ENCODE results near the gene DSG2. TPM values are rescaled to one million over a fixed set of nuclear protein-coding genes. Genes with fewer than 3 reads are reported as not detected.
"Not testable (repeated sequence)": the region's sequence is repeated elsewhere in the genome, so short reads cannot be mapped to it uniquely, and the experiment has no call there.

The DSG2 gene
- total RNA-seq, 4 donors from 2014 or later = 1.2 to 6.2 (median 2.9) TPM

- peaks cover 0 to 3% (median 2%) of the 10 kb centered on the region in 4 donors for H3K4me1 ChIP-seq
- no peak for DNase-seq (ENCODE audit: extremely low spot score)
- H3K27ac ChIP-seq (replicated peaks in 1 of 4) = no peak overlapping the region
- TF ChIP-seq CTCF (IDR thresholded peaks at IDR 0.05) = no peak
- TF ChIP-seq EP300 (IDR thresholded peaks at IDR 0.05) = no peak
- TF ChIP-seq POLR2AphosphoS5 (IDR thresholded peaks at IDR 0.05) = no peak
- TF ChIP-seq POLR2A (IDR thresholded peaks at IDR 0.05; ENCODE audit: low read depth) = no peak
- 90% methylated on average over 9 of the region's 9 CpGs for WGBS
- H3K27me3 ChIP-seq = peaks cover 0 to 3% (median 0%) of the 10 kb centered on the region in 4 donors
- no peaks in the 10 kb centered on the region for H3K36me3 ChIP-seq
- H3K9me3 ChIP-seq = no peaks in the 10 kb centered on the region
- intact Hi-C loops (cut with DNase I) = no loop called here
- H3K4me3 ChIP-seq = no peak overlapping the region
Observed at GRCh38 chr18:31492671-31493070, 5.3 kb upstream of the DSG2 start.

GRCh38 chr18:31493171-31493570 is 4.8 kb upstream of the DSG2 start:
- no peak overlapping the region for H3K27ac ChIP-seq (replicated peaks in 1 of 4)
- no peaks in the 10 kb centered on the region for H3K9me3 ChIP-seq
- H3K4me3 ChIP-seq = no peak overlapping the region
- intact Hi-C loops (cut with DNase I) = no loop called here
- DNase-seq (ENCODE audit: extremely low spot score) = no peak
- 91% methylated on average over 7 of the region's 7 CpGs for WGBS
- peaks cover 0 to 8% (median under 1%) of the 10 kb centered on the region in 4 donors for H3K27me3 ChIP-seq
- H3K36me3 ChIP-seq = no peaks in the 10 kb centered on the region
- TF ChIP-seq POLR2AphosphoS5 (IDR thresholded peaks at IDR 0.05) = no peak
- no peak for TF ChIP-seq CTCF (IDR thresholded peaks at IDR 0.05)
- TF ChIP-seq EP300 (IDR thresholded peaks at IDR 0.05) = no peak
- TF ChIP-seq POLR2A (IDR thresholded peaks at IDR 0.05; ENCODE audit: low read depth) = no peak
- H3K4me1 ChIP-seq = peaks cover 0 to 8% (median 7%) of the 10 kb centered on the region in 4 donors

GRCh38 chr18:31493941-31494340 is 4.0 kb upstream of the DSG2 start:
- no peaks in the 10 kb centered on the region for H3K36me3 ChIP-seq
- H3K27me3 ChIP-seq = peaks cover 0 to 12% (median 3%) of the 10 kb centered on the region in 4 donors
- peaks cover 0 to 15% (median 15%) of the 10 kb centered on the region in 4 donors for H3K4me1 ChIP-seq
- H3K27ac ChIP-seq (replicated peaks in 1 of 4) = no peak overlapping the region
- TF ChIP-seq POLR2AphosphoS5 (IDR thresholded peaks at IDR 0.05) (no peak), EP300 (IDR thresholded peaks at IDR 0.05) (no peak), POLR2A (IDR thresholded peaks at IDR 0.05; ENCODE audit: low read depth) (no peak), CTCF (IDR thresholded peaks at IDR 0.05) (no peak)
- intact Hi-C loops (cut with DNase I) = no loop called here
- no peak for DNase-seq (ENCODE audit: extremely low spot score)
- H3K4me3 ChIP-seq = no peak overlapping the region
- no peaks in the 10 kb centered on the region for H3K9me3 ChIP-seq

- intact Hi-C loops (cut with DNase I); H3K27ac ChIP-seq (replicated peaks in 1 of 4); DNase-seq (ENCODE audit: extremely low spot score); H3K4me3 ChIP-seq; H3K36me3 ChIP-seq; H3K9me3 ChIP-seq: not testable (repeated sequence)
- WGBS = 84% methylated on average over 2 of the region's 2 CpGs
- Histone ChIP-seq H3K4me1 (peaks cover 0 to 18% (median 17%) of the 10 kb centered on the region in 4 donors), H3K27me3 (peaks cover 0 to 17% (median 3%) of the 10 kb centered on the region in 4 donors)
Observed at GRCh38 chr18:31494705-31495244, 3.2 kb upstream of the DSG2 start.

GRCh38 chr18:31497404-31497835 is 557 bp upstream of the DSG2 start:
- Histone ChIP-seq H3K27ac (replicated peaks in 1 of 4) (no peak overlapping the region), H3K27me3 (peaks cover 0 to 17% (median 5%) of the 10 kb centered on the region in 4 donors), H3K4me3 (peak overlapping the region; percentile 55 to 73 (median 64)), H3K36me3 (no peaks in the 10 kb centered on the region), H3K4me1 (peaks cover 0 to 18% (median 17%) of the 10 kb centered on the region in 4 donors), H3K9me3 (no peaks in the 10 kb centered on the region)
- TF ChIP-seq EP300 (IDR thresholded peaks at IDR 0.05) (no peak), POLR2AphosphoS5 (IDR thresholded peaks at IDR 0.05) (no peak), CTCF (IDR thresholded peaks at IDR 0.05) (no peak), POLR2A (IDR thresholded peaks at IDR 0.05; ENCODE audit: low read depth) (no peak)
- 47% methylated on average over 12 of the region's 25 CpGs for WGBS
- no peak for DNase-seq (ENCODE audit: extremely low spot score)
- intact Hi-C loops (cut with DNase I) = no loop called here

All from esophagus muscularis mucosa (tissue), 4 donors.